Inferior parietal cortex (tissue), 1 donor: ENCODE results near the gene NLGN1.

ENCODE experiments used
- DNase-seq: peaks from one replicate; pipeline ENCODE4 v3.0.0-alpha.2; 2016; ENCODE audit errors: extremely low spot score

NLGN1 gene

DNA sequence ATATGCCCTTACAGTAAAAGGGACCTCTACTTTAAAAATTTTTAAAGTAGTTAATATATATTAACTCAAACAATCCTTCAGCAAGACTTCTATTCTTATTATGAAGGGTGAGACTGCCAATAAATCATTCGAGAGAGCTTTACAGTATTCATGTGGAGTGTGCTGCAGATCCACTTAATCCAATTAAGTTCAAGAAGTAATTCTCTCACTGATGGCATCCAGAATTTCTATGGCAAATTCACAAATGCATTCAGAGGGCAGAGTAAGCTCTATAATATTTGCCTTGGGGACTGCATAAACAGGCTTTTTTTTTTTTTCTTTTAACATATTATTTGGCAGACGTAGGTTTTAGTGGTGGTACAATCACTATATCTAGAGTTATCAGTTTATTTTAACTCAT, 692.0 kb downstream of the NLGN1 start:
- DNase-seq: no peak

DNA sequence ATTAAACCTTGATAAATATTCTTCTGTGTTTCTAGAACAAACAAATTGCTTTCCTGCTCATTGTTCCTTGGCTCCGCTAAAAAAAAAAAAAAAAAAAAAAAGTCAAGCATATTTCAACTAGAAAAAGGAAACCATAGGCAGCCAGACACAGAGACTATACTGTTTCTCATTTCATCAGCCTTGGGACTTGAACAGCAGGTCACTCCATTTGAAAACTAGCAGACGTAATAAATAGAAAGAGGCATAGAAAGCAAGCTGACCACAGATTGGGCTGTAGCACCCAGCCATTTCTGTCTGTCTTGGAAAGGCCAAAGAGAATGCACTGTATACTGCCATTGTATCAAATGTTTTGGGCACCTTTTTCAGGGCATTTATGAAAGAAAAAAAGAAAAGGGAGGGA, 697.1 kb downstream of the NLGN1 start:
- DNase-seq: no peak

DNA sequence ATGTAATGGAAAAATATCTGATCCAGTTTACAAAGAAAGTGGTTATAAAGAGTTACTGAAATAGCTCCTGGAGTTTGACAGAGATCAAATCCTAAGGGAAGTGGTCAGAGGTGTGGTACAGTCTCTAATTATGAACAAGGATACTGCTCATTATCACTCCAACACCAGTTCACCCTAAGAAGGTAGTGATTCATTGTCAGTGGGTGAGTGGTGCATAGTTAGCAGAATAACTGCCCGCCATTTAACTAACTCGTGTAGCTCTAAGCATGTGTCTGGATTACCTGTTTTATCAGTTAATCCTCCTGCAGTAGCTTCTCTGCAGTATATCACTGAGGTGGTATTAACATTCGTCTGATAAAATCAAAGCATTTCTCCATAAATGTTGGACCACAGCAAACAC, 700.1 kb downstream of the NLGN1 start:
- DNase-seq: no peak

DNA sequence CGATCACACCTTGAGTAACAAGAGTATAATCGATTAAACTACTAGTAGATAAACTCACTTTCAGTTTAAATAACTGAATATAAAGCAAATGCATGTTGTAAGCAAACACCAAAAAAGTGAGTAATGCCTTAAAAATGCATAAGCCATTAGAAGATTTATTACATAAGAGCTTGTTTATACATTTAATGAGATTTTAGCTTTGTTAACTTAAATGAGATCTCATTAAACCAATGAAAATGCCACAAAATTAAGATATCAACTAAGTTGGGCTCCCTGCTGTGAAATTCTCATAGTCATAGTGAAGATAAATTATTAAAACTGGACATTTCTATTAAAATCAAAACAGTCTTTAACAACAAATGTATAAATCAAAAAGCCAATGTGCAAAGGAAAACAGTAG, 701.2 kb downstream of the NLGN1 start:
- DNase-seq: no peak

DNA sequence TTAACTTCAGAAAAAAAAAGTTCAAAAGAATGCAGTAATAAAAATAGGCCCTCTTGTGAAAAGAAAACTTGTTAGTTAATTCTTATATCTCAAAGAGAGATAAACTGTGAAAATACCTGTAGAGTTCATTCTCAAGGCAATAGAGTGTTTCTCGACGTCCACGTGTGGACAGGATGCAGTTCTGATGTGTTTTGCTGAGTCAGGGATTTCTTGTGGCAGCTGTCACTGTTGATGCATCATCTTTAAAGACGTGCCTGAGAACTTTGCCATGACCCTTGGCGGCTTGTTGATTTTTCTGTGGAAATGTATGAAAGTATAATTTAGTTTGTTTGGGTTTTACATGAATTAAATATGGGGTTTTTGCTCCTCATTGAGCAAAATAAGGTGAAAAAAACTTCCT, 702.2 kb downstream of the NLGN1 start:
- DNase-seq: no peak

DNA sequence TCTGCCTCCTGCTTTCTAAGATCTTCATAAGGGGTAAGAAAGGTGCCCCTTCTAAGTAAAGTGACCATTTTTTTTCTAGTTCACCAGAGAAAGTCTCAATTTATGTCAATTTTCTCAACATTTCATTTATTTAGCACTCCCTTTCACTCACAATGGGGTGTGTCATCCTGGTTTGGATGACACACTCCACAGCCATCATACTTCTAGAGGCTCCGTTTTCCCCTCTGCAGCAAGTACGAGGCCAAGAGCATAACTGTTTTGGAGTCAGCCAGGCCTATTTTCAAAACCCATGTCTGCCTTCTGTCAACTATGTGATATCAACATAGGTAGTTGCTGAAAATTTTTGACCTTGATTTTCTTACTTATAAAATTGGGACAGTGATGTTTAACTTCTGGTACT, 703.2 kb downstream of the NLGN1 start:
- DNase-seq: no peak

DNA sequence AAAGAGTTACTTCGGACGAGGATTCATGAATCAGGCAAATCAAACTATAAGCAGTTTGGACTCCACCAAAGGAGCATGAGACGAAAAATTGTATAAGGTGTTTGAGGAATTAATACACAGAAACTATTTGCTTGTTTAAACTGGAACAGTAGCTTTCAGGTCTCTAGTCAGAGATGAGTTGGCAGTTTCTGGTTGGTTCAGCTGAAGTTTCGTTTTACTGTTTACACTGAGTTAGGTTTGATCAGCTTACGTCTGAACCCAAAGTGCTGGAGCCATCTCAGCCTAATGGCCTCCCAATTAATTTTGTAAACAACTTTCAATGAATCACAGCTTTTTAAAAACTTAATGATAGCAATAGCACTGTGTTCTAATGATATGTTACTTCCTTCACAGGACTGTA, 703.7 kb downstream of the NLGN1 start:
- no peak for DNase-seq

DNA sequence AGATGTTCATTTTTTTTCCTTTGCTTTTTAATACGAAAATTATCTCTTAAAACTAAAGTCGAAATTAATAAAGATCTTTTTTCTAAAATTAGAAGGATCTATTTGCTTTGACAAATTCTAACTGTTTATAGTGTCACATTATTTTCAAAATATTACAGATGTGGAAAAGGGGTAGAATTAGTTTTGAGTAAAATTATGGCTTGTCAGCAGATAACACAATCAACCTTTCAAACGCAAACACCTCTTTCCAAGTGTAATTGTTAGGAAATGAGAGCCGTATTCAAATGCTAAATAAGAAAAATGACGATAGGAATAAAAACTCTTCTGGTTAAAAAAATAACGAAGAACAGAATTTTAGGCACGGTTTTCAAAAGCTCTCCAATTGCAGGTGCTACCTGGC, 704.7 kb downstream of the NLGN1 start:
- no peak for DNase-seq

DNA sequence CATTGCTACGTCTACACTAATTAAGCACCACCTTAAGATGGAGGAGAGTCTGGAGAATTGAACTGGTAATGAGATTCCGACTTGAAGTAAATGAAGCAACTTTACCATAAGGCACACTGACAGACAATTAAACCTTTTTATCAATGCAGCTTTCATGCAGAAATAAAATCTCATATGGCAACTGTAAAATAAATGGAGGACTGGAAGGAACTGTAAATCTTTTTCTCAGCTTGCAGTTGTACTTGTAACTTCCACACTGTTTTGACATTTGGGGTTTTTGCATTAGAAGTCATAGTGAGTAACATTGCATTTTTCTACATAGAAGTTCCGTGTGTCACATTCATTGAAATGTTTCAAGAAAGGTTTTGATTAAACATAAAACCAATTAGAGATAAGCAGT, 705.3 kb downstream of the NLGN1 start:
- DNase-seq: no peak

DNA sequence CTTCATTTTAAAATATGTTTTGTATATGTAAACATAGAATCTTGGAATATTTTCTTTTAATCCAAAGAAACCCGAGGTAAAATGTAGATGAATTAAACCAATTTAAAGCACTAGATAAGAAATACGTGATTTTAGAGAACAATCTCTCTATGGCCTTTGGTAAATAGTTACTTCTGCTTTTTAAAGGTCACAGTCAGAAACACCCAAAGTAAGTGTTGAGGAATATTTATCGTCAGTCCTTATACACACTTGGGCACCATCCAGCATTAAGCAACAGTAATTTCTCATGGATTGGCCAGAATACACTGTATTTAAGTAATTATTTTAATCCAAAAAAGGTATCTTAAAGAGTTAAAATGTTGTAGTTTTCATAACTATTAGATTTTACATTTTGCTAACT, 713.2 kb downstream of the NLGN1 start:
- DNase-seq: no peak

DNA sequence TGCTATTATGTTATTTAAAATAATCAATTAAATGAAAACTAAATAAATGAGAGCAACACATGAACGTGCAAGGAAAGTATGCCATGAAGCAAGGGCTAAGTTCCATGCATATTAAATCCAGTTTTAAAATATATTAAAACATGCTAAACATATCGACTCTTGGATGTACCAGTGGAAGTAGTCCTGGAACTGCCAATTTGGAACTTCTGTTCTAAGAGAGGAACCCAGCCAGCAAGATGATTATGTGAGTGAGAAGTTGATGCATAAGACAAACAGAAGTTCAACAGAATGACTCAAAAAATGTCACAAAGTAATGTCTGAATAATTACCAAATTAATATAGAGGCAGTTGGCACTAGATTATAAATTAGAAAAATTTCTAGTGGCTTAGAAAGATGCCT, 714.2 kb downstream of the NLGN1 start:
- no peak for DNase-seq

DNA sequence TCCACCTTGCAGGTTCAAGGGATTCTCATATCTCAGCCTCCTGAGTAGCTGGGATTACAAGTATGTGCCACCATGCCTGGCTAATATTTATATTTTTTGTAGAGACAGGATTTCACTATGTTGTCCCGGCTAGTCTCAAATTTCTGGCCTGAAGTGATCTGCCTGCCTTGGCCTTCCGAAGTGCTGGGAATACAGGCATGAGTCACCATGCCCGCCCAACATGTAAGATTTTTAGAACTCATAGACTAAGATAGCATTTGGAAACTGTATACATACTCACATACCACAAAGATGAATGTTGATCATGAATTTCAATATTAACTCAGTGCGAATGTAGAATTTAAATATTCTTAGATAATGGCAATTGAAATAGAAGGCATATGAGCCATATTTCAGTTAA, 718.9 kb downstream of the NLGN1 start:
- no peak for DNase-seq

DNA sequence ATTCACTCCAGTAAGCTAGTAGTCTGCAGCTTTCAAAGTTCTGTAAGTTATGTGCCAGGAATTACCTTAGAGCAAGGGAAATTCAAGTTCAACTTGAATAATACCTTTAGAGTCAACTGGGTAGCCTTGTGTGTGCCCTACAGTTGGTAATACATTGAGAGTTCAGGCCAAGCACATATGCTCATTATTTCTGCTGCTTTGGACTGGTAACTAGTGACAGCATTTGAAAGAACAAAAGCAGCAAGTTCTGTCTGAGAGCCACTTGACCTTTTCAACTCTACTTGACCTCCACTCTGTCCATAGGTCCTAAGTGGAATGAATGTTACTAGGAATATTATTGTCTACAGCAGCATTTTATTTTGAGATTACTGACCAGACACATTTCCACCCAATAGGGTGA, 723.5 kb downstream of the NLGN1 start:
- no peak for DNase-seq

DNA sequence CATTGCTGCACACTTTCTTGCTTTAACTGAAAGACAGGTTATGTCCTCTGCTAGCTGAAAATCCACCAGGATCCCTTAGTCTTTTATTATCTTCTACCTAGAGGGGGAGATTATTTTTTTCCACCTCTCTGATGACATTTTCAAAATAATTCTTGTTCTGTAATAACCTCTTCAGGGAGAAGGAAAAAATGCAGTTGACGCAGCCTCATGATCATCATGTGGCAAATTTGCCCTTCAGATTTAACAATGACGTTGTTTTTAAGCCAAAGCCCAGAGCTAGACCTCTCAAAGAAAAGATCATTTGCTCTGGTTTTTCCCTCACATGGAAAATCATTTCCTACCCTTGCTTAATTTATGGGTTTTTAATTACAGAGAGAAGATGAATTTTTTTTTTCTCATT, 724.9 kb downstream of the NLGN1 start:
- no peak for DNase-seq

DNA sequence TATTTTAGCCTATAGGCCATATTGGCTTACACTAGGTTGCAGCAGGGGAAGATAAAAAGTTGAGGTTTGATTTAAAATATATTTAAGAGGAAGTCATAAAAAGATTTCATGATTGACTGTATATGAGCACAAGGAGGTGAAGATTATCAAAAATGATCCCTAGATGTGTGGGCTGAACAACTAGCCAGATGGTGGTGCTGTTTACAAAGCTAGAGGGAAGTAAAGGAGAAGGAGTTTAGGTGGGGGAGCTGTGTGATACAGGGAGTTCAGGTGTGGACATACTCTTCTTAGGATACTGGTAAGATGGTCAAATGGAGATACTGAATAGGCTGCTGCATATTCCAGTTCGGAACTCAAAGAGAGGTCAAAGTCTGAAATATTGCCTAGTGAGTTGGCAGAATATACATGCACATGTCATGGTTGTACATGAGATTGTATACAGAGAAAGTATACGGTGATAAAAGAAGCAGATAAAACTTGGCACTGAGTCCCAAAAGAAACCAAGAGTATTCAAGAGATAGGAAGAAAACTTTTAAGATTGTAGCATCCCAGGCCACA, 727.8 kb downstream of the NLGN1 start:
- no peak for DNase-seq

DNA sequence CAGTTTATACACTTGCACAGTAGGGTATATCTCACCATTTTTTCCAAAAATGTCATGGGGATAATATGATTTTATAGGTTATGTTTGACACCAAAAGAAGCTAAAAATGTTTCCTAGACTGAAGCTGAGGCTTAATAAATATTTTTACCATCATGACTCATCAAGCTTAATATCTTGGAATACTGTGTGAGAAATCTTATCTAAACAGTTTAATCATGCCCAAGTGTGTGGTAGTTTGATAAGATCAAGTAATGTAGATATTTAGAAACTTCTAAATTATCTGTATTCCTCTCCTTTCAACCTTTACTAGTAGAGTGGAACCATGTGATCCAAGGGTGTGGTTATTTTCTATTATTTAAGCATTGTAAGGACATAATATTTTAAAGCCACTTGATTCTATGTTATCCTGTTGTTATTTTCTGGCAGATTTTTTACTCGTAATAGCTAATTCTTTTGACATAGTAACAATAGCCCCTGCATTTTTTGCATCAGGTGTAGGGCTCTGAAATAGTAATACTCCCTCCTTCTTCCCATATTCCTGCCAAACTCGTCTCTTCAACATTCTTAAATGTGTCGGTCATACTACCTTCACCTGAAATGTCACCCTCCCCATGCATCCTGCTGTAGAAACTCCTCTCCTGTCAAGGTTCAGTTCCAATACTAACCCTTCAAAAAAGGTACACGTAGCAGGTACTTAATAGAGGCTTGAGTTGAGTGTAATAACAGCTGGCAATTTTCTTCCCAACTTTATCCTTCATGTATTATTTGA, 729.6 kb downstream of the NLGN1 start:
- DNase-seq: no peak

DNA sequence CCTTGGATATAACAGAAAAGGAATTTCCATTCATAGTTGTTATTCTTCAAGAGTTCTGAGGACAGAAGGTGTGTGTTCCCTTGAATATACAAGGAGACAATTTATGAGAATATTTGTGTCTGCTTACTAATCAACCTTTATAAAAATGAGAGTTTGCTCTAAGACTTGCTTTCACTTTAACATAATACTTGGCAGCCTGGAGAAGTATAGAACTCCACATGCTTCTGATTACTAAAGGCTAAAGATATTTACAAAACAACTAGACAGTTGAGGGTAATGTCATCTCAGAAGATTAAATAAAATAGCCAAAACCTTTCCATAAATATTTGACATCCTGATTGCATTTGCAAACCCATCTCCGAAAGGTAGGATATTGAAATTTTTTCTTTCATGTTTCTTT, 734.5 kb downstream of the NLGN1 start:
- DNase-seq: no peak

DNA sequence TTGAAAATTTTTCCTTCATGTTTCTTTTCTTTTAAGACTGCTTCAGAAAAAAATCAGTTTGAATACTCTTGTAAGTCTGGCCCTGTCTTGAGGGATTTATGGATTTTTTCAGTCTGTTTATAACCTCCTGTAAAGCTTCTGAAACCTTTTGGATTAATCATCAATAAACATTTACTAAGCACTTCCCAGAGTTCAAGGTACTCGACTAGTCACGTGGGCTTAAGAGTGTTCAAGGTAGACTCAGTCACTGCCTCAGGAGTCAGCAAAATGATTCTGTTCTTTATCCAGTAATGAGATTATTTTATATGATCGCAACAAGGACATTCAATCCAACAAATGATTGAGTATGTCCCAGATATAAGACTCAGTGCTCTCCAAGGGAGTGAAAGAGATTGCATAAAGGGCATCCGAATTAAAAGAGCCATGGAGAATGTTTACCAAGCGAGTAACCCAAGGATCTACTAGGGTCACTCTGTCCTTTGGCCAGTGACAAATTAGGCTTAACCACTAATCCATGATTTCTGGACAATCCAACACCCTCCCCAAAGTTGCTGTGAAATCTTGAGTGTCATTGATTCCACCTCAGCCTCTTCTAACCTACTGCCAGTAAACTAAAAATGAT, 735.0 kb downstream of the NLGN1 start:
- no peak for DNase-seq

DNA sequence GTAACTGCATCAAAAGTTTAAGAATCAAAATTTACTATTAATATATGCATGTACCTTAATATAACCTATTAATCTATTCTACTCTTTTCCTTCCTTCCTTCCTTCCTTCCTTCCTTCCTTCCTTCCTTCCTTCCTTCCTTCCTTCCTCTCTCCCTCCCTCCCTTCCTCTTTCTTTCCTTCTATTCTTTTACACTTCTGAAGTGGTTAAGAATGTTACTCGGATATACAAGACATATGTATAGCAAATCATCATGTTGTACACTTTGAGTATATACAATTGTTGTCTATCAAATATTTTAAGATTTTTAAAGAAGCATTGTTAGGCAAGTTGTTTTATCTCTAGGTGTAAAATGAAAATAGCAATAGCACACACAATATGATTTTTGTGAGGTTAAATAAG, 748.5 kb downstream of the NLGN1 start:
- no peak for DNase-seq

DNA sequence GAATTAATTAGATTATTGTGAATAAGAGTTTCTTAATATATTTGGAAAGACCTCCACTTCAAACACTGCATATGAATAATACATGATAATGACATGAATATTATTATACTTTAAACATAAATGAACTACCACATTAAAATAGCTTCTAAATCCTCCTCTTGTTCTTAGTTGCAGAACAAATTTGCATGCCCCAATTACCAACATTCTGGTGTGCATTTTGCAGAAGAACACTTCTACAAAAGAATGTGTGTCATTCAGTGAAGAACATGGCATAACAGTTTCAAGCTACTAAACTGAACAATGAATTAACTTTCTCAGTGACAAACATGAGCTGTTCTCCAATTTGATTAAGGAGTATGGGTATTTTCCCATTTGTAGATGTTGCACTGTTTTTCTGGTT, 750.3 kb downstream of the NLGN1 start:
- peak; percentile 29 for DNase-seq

DNA sequence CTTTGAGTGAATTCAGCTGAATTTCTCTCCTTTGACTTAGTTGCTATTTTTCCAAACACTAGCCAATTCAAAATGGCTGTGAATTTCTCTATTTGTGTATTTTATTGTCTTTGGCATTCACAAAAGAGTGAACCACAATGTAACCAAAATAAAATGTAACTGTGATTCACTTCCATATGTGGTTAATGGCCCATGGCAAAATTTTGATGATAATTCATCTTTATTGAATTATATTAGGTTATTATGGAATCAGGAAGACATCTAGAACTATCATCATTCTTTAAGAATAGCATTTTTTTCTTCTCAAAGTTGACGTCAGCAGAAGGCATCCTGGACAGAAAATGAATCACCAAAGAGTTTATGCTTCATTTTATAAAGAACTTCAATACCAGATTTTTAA, 756.3 kb downstream of the NLGN1 start:
- DNase-seq: no peak

DNA sequence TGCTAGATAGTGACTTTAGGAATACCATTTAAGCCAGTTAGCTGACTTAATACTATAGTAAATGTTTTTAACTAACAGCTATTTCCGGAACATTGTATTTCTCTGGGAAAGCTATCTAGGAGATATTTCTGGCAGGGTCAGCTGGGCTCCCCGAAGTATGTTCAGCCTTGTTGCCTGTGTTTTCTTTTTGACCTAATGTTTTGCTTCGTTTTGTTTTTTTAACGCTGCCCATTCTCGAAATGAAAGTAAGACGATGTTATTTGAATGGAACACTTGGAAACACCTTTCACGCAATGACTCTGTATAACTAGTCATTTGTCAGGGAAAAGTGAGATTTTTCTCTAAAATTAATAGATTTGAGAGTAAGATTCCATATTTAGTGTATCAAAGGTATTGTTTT, 758.7 kb downstream of the NLGN1 start:
- DNase-seq: no peak

DNA sequence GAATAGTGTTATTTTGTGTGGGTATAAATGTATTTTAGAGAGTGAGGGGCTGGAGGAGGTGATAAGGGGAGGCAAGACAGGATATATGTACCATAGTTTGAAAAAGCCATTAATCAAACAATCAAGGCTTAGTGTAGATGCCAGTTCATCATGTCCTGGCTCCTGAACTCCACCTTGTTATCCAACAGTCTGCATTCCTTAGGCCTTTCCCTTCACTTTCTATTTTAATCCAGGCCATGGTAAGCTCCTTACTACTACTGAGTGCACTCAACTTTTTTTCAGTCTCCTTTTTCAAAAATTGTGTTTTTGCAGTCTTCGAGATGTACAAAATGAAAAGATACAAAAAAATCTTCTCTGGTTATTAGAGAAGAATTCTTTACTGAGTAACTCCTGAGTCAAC, 761.1 kb downstream of the NLGN1 start:
- no peak for DNase-seq

DNA sequence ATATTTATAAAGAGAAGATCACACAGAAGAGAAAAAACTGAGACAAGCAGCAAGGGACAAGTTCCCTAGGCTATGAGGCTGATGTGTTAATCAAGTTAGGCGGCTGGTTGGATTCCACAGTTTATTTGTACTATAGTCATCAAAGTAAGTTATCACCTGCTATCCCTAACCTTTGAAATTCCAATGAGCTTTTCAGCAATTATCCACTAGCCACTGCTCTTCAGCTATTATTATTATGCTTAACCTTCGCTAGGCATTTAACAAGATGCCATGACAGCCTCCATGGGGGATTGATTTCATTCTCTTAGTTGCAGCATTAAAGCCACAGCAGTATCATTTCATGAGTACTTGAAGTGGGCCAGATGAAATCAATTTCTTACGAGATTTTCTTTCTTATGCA, 762.1 kb downstream of the NLGN1 start:
- no peak for DNase-seq
